GM12874 (cell line): ENCODE results near the gene NPC2.

Experiments
- CTCF ChIP-seq: IDR thresholded peaks from 2 replicates; pipeline ENCODE4 v1.5.1; 2011; ENCODE audit warnings: low read depth, mild to moderate bottlenecking, control low read depth, low read length, moderate library complexity; ENCODE audit not compliant: insufficient read depth

NPC2 gene

GRCh38 chr14:74483321-74483720, 9.8 kb downstream of the NPC2 start:
- no peak for TF ChIP-seq CTCF

- no peak for TF ChIP-seq CTCF
Observed at GRCh38 chr14:74482571-74482970, 10.5 kb downstream of the NPC2 start.

- no peak for TF ChIP-seq CTCF
Observed at GRCh38 chr14:74480046-74480445, 13.1 kb downstream of the NPC2 start.

GRCh38 chr14:74478996-74479635, 14.0 kb downstream of the NPC2 start:
- peak; percentile 9; the same call in 1 of the 2 replicates for TF ChIP-seq CTCF

GRCh38 chr14:74476607-74477006, 16.5 kb downstream of the NPC2 start:
- TF ChIP-seq CTCF = no peak

GRCh38 chr14:74476107-74476506, 17.0 kb downstream of the NPC2 start:
- no peak for TF ChIP-seq CTCF

GRCh38 chr14:74475678-74476077, 17.4 kb downstream of the NPC2 start:
- TF ChIP-seq CTCF = no peak
